NCI-H524 treated with DMSO at 0.1 percent for 48 hours (cell line): Measurements from ENCODE around the gene POLR2F.

Source experiments
- DNase-seq: peaks from one replicate; lab custom pipeline; 2025; lab: John Stamatoyannopoulos, UW

The POLR2F gene

GRCh38 chr22:38006906-38007305 lies 53.4 kb downstream of the POLR2F start:
- DNase-seq = no peak

- DNase-seq = no peak
Measured at GRCh38 chr22:38007330-38007902, 53.9 kb downstream of the POLR2F start.

GRCh38 chr22:38009000-38009806 lies 55.7 kb downstream of the POLR2F start:
- no peak for DNase-seq

- DNase-seq = no peak
Measured at GRCh38 chr22:38012604-38013072, 59.1 kb downstream of the POLR2F start.

- no peak for DNase-seq
Measured at GRCh38 chr22:38014083-38014482, 60.6 kb downstream of the POLR2F start.

GRCh38 chr22:38016182-38017151 lies 63.0 kb downstream of the POLR2F start:
- DNase-seq = no peak

- DNase-seq = no peak
Measured at GRCh38 chr22:38017272-38017920, 63.9 kb downstream of the POLR2F start.

- no peak for DNase-seq
Measured at GRCh38 chr22:38017939-38018885, 64.7 kb downstream of the POLR2F start.
